HG03521 (cell line): ENCODE data around the gene FOXK2.

Experiments used
- ATAC-seq: cut with Tn5 transposase; IDR thresholded peaks from one replicate; pipeline ENCODE4 v1.9.1; 2021; ENCODE audit warnings: mild to moderate bottlenecking, moderate library complexity; ENCODE audit not compliant: unreplicated experiment

The FOXK2 gene

GRCh38 chr17:82587234-82588086 lies 67.9 kb downstream of the FOXK2 start:
- ATAC-seq: no peak

- ATAC-seq: no peak
Observed at GRCh38 chr17:82588266-82589175, 69.0 kb downstream of the FOXK2 start.

- no peak for ATAC-seq
Observed at GRCh38 chr17:82589851-82590180, 70.3 kb downstream of the FOXK2 start.

- ATAC-seq: no peak
Observed at GRCh38 chr17:82590216-82590615, 70.7 kb downstream of the FOXK2 start.

GRCh38 chr17:82590881-82591539 lies 71.5 kb downstream of the FOXK2 start:
- ATAC-seq: no peak

GRCh38 chr17:82592289-82592766 lies 72.8 kb downstream of the FOXK2 start:
- no peak for ATAC-seq

- ATAC-seq: no peak
Observed at GRCh38 chr17:82592767-82593589, 73.4 kb downstream of the FOXK2 start.

- no peak for ATAC-seq
Observed at GRCh38 chr17:82593590-82594087, 74.1 kb downstream of the FOXK2 start.

- ATAC-seq: no peak
Observed at GRCh38 chr17:82594571-82594970, 75.0 kb downstream of the FOXK2 start.

- no peak for ATAC-seq
Observed at GRCh38 chr17:82595893-82596292, 76.4 kb downstream of the FOXK2 start.

GRCh38 chr17:82596296-82596695 lies 76.8 kb downstream of the FOXK2 start:
- no peak for ATAC-seq

GRCh38 chr17:82596837-82597672 lies 77.5 kb downstream of the FOXK2 start:
- ATAC-seq: no peak

GRCh38 chr17:82598256-82599119 lies 79.0 kb downstream of the FOXK2 start:
- no peak for ATAC-seq

- ATAC-seq: no peak
Observed at GRCh38 chr17:82599674-82600661, 80.4 kb downstream of the FOXK2 start.

GRCh38 chr17:82600731-82601446 lies 81.4 kb downstream of the FOXK2 start:
- no peak for ATAC-seq

- no peak for ATAC-seq
Observed at GRCh38 chr17:82601447-82602000, 82.0 kb downstream of the FOXK2 start.
